CD4-positive, alpha-beta T cell treated with Interleukin-4 for 1 hour (primary cell): ENCODE results near the gene HIBADH.

Experiments used
- DNase-seq, 2 donors: peaks; one replicate each; pipeline ENCODE4 v3.0.0-alpha.2; 2020 to 2022

Gene HIBADH

DNA sequence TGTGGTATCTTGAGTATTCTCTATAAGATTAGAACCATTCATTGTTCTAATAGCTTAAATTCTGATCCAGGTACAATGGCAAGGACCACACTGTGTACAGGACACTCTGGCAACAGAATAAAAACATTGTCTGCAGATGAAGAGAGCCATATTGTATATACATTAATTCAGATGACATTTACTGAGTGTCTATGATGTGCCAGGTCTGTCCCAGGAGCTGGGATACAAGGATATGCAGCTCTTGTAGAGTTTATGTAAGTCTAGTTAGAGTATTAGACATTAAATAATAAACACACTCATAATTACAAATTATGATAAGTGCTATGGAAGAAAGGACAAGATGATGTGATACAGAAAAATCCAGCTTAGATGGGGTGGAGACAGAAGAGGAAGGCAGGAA is 184.1 kb downstream of the HIBADH start:
- DNase-seq = no peak

DNA sequence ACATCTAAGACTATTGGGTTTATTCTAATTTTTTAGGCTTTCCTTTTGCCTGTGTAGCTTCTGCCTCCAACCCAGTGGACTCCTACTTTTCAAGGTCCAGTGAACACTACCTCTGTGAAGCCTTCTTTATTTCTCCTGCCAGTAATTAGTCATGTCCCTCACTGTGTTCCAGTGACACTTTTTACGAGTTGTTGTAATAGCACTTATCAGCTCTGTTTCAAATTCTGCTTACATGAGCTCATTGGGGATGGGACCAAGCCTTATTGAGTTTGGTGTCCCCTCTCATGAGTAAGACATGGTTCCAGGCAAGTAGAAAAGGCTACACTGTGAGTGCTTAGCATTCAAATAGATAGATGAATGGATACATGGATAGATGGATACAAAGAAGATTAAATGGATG is 184.6 kb downstream of the HIBADH start:
- no peak for DNase-seq

DNA sequence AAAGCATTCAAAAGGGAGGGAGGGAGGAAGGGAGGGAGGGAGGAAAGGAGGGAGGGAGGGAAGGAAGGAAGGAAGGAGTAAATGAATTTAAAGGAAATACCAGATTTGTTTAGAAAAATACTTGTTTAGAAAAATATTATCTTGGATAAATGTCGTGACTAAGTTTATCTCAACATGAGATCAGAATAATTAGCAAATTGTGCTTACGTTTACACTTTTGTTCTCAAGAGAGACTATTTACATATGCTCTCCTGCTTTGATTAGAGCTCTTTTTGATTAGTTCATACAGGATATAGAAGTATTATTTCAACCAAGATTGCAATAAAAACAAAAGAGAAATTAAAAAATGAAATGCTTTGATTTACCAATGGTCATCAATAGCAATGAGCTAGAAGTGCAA is 186.2 kb downstream of the HIBADH start:
- DNase-seq = no peak
